Measurements from ENCODE around the gene GON7.
A peak's percentile ranks its signal among the peaks of the same experiment; 100 is the strongest.
"Not testable (repeated sequence)": the region's sequence is repeated elsewhere in the genome, so short reads cannot be mapped to it uniquely, and the experiment has no call there.

The GON7 gene

GRCh38 chr14:93160353-93160801, 46.5 kb downstream of the GON7 start:
- peak; percentile 49 for DNase-seq (ENCODE audit: low spot score)
- peak; percentile 52 for TF ChIP-seq CTCF (conservative IDR thresholded peaks at IDR 0.05; ENCODE audit: low read depth)
- ChIA-PET POLR2A (ENCODE audit: low non-redundant PET) (interaction anchor here (0.5 kb wide), 2 partner anchors 276 to 1024 kb away, joined by 3 read pairs; no protein-coding TSS in a partner anchor), CTCF (interaction anchor here (0.6 to 1.2 kb wide), 9 partner anchors 10 to 1371 kb away, joined by 3 to 6 read pairs (median 3); partner anchors contain the start of gene ITPK1)
- no peak overlapping the region for H3K27ac ChIP-seq

GRCh38 chr14:93159625-93160352, 47.1 kb downstream of the GON7 start:
- ChIA-PET POLR2A (ENCODE audit: low non-redundant PET) (interaction anchor here (0.5 kb wide), 1 partner anchor 275 kb away, joined by 3 read pairs; no protein-coding TSS in a partner anchor), CTCF (interaction anchor here (0.6 to 1.2 kb wide), 7 partner anchors 18 to 1372 kb away, joined by 3 to 6 read pairs (median 4); no protein-coding TSS in a partner anchor)
- not testable (repeated sequence) for H3K27ac ChIP-seq; DNase-seq (ENCODE audit: low spot score)

GRCh38 chr14:93158349-93158748, 48.5 kb downstream of the GON7 start:
- POLR2A ChIA-PET (ENCODE audit: low non-redundant PET); DNase-seq (ENCODE audit: low spot score); CTCF ChIA-PET: not testable (repeated sequence)

GRCh38 chr14:93156693-93157369, 50.0 kb downstream of the GON7 start:
- no peak for DNase-seq (ENCODE audit: low spot score)
- TF ChIP-seq CTCF (conservative IDR thresholded peaks at IDR 0.05; ENCODE audit: low read depth), result no peak
- POLR2A ChIA-PET (ENCODE audit: low non-redundant PET), result interaction anchor here (0.8 kb wide), 1 partner anchor 212 kb away, joined by 4 read pairs; no protein-coding TSS in a partner anchor
- peak overlapping the region; percentile 19; the same call in 1 of the 2 replicates for H3K27ac ChIP-seq
- CTCF ChIA-PET, result no interaction called here

More at GRCh38 chr14:93158349-93158748, 48.5 kb downstream of the GON7 start:
- H3K27ac ChIP-seq, result not testable (repeated sequence)

GRCh38 chr14:93155667-93156066, 51.2 kb downstream of the GON7 start:
- POLR2A ChIA-PET (ENCODE audit: low non-redundant PET), result interaction anchor here (0.6 kb wide), 1 partner anchor 276 kb away, joined by 3 read pairs; no protein-coding TSS in a partner anchor

GRCh38 chr14:93153121-93153520, 53.7 kb downstream of the GON7 start:
- no peak for TF ChIP-seq CTCF (conservative IDR thresholded peaks at IDR 0.05; ENCODE audit: low read depth)
- ChIA-PET CTCF (no interaction called here), POLR2A (ENCODE audit: low non-redundant PET) (no interaction called here)
- H3K27ac ChIP-seq, result no peak overlapping the region
- no peak for DNase-seq (ENCODE audit: low spot score)

More at GRCh38 chr14:93155667-93156066, 51.2 kb downstream of the GON7 start:
- no peak for TF ChIP-seq CTCF (conservative IDR thresholded peaks at IDR 0.05; ENCODE audit: low read depth)
- no peak overlapping the region for H3K27ac ChIP-seq
- DNase-seq (ENCODE audit: low spot score), result no peak
- CTCF ChIA-PET, result no interaction called here
